ENCODE results near the gene SREK1. TPM values are rescaled to one million over a fixed set of nuclear protein-coding genes. Genes with fewer than 3 reads are reported as not detected.
A peak's percentile ranks its signal among the peaks of the same experiment; 100 is the strongest.
"Not testable (repeated sequence)": the region's sequence is repeated elsewhere in the genome, so short reads cannot be mapped to it uniquely, and the experiment has no call there.

Gene SREK1
- total RNA-seq, 1 donor, result 91.8 TPM

DNA sequence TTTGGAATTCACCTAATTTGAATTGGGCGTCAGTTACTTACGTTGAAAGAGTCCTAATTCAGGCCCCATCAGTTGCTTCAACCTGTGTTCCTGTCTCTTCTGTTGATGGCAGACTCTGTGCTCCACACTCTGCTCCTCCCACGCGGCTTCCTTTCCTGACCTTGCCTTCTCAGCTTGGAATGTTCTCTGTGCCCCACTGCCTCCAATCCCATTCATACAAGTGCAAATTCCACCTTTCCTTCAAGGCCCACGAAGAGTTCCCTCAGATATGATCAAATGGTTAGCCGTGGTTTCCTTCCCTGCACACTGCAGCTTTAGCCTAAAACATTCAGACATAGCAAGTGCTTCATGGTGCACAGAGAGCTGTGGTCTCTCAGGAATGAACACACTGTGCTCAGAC is 65.7 kb downstream of the SREK1 start:
- no peak for DNase-seq (ENCODE audit: low read depth)
- TF ChIP-seq CTCF (IDR thresholded peaks at IDR 0.05; ENCODE audit: insufficient read depth, low read length), result no peak

GRCh38 chr5:66213533-66213932 is 69.4 kb downstream of the SREK1 start:
- no peak for TF ChIP-seq CTCF (IDR thresholded peaks at IDR 0.05; ENCODE audit: insufficient read depth, low read length)
- no peak overlapping the region for H3K4me3 ChIP-seq (ENCODE audit: low read depth, low read length)
- DNase-seq (ENCODE audit: low read depth), result no peak

More for the DNA sequence above, 65.7 kb downstream of the SREK1 start:
- no peak overlapping the region for H3K4me3 ChIP-seq (ENCODE audit: low read depth, low read length)

GRCh38 chr5:66222455-66222854 is 78.4 kb downstream of the SREK1 start:
- H3K4me3 ChIP-seq (ENCODE audit: low read depth, low read length), result no peak overlapping the region
- no peak for TF ChIP-seq CTCF (IDR thresholded peaks at IDR 0.05; ENCODE audit: insufficient read depth, low read length)
- DNase-seq (ENCODE audit: low read depth), result no peak

DNA sequence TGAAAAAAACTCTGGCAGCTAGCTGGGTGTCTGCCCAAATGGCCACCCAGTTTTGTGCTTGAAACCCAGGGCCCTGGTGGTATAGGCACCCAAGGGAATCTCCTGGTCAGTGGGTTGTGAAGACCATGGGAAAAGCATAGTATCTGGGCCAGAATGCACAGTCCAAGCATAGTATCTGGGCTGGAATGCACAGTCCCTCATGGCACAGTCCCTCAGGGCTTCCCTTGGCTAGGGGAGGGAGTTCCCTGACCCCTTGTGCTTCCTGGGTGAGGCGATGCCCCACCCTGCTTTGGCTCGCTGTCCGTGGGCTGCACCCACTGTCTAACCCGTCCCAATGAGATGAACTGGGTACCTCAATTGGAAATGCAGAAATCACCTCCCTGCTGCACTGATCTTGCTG is 78.8 kb downstream of the SREK1 start:
- DNase-seq (ENCODE audit: low read depth); H3K4me3 ChIP-seq (ENCODE audit: low read depth, low read length): not testable (repeated sequence)

GRCh38 chr5:66223637-66224036 is 79.5 kb downstream of the SREK1 start:
- DNase-seq (ENCODE audit: low read depth), result peak; percentile 13
- TF ChIP-seq CTCF (IDR thresholded peaks at IDR 0.05; ENCODE audit: insufficient read depth, low read length), result peak; percentile 33

DNA sequence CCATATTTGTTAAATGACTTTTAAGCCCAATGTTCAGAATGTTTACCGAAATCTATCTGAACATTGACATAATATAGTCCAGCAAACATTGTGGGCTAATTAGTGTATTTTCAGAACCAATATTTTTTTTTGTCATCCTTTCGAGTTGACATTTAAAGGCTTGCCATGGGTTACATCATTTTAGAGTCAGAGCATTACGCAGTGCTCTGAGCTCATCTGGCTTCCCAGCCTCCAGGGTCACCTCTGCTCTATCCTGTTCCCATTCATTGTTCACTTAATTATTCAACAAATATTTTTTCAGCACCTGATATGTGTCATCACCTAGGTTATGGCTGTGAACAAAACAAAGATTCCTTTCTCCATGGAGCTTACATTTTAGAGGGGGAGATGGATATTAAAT is 80.2 kb downstream of the SREK1 start:
- no peak overlapping the region for H3K4me3 ChIP-seq (ENCODE audit: low read depth, low read length)
- no peak for TF ChIP-seq CTCF (IDR thresholded peaks at IDR 0.05; ENCODE audit: insufficient read depth, low read length)
- no peak for DNase-seq (ENCODE audit: low read depth)

More at GRCh38 chr5:66223637-66224036, 79.5 kb downstream of the SREK1 start:
- no peak overlapping the region for H3K4me3 ChIP-seq (ENCODE audit: low read depth, low read length)

GRCh38 chr5:66224773-66225553 is 80.9 kb downstream of the SREK1 start:
- DNase-seq (ENCODE audit: low read depth), result no peak
- H3K4me3 ChIP-seq (ENCODE audit: low read depth, low read length), result no peak overlapping the region
- no peak for TF ChIP-seq CTCF (IDR thresholded peaks at IDR 0.05; ENCODE audit: insufficient read depth, low read length)

Measured in fibroblast of the aortic adventitia (primary cell).